ENCODE measurements around the gene NPIPA3.
"Not testable (repeated sequence)": the region's sequence is repeated elsewhere in the genome, so short reads cannot be mapped to it uniquely, and the experiment has no call there.

NPIPA3 gene

DNA sequence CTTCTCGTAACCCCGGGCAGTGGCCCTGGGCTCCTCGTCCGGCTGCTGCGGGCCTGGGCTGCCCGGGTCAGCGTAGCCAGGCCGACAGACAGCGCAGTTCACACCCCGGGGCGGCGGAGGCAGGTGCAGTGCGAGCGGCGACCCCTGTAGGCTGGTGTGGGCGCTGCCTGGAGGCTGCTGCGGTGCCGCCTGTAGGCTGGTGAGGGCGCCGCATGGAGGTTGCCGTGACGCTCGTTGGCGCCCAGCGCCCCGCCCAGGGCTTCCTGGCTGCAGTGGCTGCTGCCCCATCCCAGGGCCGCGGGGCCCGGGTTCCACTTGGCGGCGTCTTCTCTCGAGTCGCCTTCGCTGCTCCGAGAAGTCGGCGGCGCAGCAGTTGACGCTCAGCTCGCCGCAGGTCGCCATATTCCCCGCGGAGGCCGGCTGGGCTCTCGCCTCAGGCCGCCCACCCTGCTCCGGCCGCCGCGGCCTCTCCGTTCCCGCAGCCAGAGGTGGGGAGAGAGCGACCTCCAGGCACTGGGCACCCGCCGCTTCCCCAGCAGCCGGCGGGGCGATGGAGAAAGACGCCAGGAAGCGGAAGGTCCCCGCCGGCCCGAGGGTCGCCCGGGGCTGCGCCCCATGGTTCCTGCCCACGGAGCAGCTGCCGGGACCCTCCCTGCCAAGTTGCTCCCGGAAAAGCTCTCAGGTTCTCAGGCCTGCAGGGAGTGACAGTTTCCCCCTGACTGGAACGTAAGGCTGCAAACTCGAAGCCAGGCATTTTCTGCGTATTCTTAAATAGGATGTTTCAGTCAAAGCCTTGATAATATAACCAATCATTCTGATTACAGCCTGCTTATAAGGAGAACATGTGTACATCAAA, at the start of gene NPIPA3:
NPIPA3 (plus strand) TSS at position 256 of the 856 bp plus-strand sequence. CDS start 5,533 bp downstream, outside the sequence.
- not testable (repeated sequence) for DNase-seq

DNA sequence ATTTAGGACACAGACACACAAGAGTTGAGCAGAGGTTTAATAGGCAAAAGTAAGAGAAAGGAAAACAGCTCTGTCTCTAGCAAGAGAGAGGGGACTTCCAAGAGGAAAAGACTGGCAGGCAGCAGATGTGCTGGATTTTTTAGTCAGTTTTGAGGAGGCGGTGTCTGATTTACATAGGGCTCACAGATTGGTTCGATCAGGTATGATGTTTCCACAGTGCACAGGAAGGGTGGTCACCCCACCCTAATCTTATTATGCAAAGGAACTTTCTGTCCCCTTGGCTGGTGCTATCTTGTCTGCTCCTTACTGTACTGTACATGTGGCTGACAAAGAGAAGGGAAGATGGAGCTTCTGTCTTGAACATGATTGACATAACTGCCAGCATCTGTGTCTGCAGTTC, 45.1 kb upstream of the NPIPA3 start:
- no peak for DNase-seq

DNA sequence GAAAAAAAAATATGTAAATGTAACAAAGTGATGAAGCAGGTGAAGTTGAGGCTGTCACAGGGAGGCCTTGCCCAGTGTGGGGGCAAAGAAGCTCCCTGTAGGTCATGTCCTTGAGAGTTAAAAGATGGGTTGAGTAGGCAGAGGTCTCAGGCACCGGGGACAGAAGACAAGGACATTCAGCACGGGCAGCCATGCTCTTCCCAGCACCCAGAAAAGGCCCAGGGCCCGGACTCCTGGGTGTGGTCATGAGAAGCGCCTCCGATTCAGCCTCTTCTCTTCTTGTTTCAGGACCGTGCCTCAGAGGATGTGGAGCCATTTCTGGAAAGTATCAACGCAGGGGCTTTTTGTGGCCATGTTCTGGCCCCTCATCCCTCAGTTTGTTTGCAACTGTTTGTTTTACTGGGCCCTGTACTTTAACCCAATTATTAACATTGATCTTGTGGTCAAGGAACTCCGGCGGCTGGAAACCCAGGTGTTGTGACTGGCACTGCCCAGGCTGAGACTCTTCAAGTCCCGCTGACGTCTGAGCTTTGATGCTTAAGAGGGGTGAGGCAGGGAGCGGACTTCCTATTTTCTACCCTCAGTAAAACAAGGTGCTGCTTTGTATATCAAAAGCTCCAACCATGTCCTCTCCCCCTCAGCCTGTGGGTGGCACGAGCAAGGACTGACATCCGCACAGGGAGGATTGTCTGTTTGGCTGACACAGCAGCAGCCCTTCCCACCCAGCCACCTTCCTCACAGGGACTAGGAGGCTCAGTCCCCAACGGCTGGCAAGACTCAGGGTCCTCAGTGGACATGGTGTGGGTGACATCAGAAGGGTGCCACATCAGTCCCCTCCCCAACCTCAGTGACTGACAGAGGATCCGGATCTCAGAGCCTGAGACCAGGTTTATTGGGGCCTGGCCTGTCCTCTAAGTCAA, 35.6 kb upstream of the NPIPA3 start:
- no peak for DNase-seq

DNA sequence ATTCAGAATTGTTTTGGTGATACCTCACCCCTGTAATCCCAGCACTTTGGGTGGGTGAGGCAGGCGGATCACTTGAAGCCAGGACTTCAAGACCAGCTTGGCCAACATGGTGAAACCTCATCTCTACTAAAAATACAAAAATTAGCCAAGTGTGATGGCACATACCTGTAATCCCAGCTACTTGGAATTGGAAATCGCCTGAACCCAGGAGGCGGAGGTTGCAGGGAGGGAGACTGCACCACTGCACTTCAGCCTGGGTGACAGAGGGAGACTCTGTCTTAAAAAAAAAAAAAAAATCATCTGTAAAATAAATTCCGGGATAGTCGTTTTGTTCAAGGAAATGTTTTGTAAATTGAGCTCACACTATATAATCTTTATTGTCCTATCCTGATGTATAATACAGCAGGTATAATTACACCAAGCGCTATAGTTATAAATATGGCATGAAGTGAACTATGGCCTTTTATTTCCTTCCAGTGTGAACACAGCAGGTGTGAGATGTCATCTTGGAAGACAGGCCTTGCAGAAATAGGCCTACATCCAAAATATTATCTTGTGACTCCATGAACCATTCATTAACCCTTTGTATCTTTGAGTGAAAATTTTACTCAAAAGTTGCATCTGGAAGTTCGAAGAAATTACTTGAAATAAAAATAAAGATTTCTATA, 34.5 kb upstream of the NPIPA3 start:
- DNase-seq: no peak

DNA sequence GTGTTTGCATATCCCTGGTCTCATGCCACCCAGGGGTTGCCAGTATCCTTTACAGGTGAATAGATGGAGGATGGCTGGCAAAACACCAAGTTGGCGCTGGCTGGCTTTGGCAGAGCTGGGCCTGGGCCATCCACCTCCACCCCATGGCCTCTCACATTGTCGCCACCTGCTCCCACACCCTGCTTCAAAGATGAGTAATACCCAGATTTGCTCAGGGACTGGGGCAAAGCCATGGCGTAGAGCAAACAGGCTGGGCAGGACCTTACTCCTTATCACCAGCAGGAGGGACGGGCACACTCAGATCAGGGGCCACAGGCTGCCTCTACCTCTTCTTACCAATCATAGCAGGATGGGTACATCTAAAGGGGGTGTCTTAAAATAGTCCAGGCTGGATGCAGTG, 33.4 kb upstream of the NPIPA3 start:
- no peak for DNase-seq

DNA sequence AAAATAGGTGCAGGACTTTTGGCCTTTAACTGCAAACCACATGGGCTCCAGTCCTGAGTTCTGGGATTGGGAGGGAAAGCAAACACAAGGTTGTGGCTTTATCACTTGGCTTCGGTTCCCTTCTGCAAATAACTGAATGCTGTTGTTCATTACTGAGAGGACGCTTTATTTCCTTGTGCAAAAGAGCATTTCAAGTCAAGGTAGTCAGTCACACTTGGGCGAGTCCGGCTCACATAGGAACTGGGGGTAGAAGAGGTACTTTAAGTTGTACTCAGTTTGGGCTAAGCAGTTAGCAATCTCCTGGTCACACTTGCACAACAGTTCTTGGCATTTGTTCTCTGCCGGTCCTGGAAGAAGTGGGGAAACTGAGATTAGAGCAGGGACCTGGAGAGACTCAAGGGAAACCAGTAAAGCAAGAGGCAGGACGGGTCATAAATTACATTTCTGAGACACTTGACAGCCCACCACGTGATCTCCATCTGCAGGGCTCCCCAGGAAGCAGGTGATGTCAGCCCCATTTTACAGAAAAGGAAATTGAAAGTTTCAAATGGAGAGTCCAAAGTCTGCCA, 30.7 kb upstream of the NPIPA3 start:
- no peak for DNase-seq

DNA sequence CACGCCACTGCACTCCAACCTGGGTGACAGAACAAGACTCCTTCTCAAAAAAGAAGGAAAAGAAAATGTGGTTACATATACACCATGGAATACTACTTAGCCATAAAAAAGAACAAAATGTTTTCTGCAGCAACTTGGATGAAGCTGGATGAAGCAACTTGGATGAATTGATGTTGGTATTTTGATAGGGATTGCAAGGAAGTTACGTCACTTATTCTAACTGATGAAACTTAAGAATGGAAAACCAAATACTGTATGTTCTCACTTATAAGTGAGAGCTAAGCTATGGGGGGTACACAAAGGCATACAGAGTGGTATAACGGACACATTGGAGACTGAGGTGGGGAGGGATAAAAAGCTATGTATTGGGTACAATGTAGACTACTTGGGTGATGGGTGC, 26.6 kb upstream of the NPIPA3 start:
- DNase-seq: no peak

DNA sequence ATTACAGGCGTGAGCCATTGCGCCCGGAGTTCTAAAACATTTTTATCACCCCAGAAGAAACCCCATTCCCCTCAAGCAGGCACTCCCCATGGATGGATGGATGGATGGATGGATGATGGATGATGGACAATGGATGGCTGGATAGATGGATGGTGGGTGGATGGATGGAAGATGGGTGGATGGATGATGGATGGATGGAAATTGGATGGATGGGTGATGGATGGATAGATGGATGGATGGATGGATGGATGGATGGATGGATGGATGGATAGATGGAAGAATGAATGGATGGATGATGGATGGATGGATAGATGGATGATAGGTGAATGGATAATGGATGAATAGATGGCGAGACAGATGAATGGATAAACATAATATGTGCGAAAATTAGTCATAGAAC, 25.6 kb upstream of the NPIPA3 start:
- no peak for DNase-seq

DNA sequence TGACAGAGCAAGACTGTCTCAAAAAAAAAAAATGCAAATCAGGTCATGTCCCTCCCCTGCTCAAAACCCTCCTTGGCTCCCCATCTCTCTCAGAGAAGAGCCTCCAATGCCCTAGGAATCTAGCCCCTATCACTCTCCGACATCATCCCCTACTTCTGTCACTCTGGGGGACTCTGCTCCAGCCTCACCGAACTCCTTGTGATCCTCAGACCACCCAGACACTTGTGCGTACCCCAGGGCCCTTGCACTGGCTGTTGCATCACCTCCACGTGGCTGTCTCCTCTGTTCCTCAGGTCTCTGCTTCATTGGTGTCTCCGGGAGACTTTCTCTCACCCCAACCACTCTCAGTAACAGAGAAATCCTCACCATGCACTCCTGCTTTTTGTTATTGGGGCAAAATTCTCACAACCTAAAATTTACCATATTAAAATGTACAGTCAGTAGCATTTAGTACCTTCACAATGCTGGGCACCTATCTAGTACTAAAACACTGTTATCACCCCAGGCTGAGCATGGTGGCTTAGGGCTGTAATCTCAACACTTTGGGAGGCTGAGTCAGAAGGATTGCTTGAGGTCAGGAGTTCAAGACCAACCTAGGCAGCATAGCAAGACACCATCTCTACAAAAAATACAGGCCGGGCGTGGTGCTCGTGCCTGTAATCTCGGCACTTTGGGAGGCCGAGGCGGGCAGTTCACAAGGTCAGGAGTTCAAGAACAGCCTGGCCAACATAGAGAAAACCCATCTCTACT, 24.3 kb upstream of the NPIPA3 start:
- no peak for DNase-seq

DNA sequence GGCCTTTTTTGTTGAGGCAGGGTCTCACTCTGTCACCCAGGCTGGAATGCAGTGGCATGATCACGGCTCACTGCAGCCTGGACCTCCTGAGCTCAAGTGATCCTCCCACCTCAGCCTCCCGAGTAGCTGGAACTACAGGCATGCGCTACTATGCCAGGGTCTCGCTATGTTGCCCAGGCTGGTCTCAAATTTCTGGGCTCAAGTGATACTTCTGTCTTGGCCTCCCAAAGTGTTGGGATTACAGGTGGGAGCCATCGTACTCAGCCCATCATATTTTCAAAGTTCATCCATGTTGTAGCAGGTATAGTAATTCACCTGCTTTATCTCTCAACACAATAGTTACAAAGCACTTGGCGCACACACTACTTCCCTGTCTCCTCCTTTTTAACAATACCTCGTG, 22.8 kb upstream of the NPIPA3 start:
- not testable (repeated sequence) for DNase-seq

DNA sequence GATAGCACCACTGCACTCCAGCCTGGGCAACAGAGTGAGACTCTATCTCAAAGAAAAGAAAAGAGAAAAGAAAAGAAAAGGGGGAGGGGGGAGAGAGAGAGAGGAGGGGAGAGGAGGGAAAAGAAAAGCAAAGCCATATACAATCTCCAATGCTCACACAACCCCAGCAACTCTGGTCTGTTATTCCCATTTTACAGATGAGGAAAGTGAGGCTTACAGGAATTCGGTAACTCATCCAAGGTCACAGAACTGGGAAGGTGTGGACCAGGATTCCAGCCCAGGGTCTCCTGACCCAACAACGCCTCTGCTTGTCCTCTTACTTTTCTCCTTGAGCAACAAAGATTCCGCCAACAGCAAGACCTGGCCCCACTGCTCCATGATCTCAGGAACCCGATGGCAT, 22.1 kb upstream of the NPIPA3 start:
- no peak for DNase-seq

DNA sequence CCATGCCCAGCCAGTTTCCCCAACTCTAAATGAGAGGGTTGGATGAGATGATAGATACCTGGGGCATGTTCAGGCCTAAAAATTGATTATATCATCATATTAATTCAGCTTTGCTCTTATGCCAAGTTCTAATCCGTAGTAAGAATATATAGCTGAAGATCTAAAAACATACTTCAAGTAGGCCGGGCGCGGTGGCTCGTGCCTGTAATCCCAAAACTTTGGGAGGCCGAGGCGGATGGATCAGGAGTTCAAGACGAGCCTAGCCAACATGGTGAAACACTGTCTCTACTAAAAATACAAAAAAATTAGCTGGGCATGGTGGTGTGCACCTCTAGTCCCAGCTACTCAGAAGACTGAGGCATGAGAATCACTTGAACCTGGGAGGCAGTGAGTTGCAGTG, 21.1 kb upstream of the NPIPA3 start:
- no peak for DNase-seq

DNA sequence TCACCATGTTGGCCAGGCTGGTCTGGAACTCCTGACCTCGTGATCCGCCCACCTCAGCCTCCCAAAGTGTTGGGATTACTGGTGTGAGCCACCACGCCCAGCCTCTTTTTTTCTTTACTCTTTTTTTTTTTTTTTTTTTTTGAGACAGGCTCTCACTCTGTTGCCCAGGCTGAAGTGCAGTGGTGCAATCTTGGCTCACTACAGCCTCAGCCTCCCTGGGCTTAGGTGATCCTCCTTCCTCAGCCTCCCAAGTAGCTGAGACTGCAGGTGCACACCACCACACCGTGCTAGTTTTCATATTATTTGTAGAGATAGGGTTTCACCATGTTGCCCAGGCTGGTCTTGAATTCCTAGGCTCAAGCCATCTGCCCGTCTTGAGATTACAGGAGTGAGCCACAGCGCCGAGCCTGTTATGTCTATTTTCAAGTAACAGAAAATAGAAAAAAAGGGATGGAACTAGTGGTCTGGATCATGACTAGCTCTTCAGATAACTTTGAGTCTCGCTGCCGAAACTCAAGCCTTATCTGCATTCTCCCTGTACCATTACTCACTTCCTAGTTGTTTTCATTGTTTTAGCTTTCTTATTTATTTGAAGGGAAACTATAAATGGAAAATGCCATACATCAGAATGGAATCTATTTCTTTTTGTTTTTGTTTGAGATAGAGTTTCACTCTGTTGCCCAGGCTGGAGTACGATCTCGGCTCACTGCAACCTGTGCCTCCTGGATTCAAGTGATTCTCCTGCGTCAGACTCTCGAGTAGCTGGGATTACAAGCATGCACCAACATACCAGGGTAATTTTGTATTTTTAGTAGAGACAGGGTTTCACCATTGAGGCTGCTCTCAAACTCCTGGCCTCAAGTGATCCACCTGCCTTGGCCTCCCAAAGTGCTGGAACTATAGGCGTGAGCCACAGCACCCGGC, 17.1 kb upstream of the NPIPA3 start:
- not testable (repeated sequence) for DNase-seq

DNA sequence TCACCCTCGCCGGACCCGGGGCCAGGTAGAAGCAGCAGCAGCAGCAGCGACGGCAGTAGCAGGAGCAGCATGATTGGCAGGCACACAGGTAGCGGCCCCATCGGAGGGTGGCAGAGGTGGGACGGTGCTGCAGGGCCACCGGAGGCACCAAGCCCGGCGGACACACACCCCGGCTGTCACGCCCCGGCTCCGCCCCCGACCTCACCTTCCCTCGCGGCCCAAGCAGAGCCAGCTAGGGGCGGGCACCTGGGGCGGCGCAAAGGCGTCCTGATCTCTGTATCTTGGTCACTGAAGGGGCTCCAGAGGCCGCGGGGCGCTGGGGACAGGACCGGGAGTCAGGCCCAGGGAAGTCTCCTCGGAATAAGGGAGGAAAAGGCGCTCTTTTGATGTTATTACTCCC, 9.1 kb upstream of the NPIPA3 start, which contains the start of gene PLA2G10:
PLA2G10 (minus strand) TSS at position 180 of the 400 bp plus-strand sequence; CDS start at position 101, 79 bp downstream.
- not testable (repeated sequence) for DNase-seq

DNA sequence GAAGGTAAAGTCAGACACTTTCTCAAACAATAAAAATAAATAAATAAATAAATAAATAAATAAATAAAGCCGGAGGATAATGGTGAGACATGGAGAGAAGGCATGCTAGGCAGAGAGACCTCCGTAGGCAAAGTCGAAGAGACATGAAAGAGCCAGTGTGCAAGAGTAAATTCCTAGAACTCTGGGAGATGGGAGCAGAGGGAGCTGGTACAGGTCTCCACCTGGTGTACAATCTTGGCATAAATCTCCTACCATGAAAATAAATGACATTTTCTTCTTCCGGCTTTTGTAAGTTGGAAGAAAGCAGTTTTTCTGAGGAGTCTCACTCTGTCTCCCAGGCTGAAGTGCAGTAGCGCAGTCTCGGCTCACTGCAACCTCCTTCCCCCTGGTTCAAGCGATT, 1.4 kb upstream of the NPIPA3 start:
- not testable (repeated sequence) for DNase-seq

DNA sequence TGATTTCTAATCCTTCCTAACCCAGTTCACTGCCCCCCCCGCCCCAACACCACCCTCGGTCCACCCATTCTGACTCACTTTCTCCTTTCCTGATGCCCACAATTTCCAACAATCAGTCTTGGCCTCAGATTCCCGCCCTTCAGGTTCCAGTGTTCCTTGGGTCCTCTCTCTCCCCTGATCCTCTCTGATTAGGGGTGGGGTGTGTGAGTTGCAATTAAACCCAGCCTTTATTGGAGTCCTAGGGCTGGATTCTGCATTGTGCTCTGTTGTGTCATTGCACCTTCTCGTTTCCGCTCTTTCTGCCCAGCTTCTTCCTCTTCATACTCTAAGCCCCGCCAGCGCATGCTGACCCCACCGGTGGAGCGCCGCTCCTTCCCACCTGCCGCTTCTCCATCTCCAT, 539 bp upstream of the NPIPA3 start:
- DNase-seq: not testable (repeated sequence)

DNA sequence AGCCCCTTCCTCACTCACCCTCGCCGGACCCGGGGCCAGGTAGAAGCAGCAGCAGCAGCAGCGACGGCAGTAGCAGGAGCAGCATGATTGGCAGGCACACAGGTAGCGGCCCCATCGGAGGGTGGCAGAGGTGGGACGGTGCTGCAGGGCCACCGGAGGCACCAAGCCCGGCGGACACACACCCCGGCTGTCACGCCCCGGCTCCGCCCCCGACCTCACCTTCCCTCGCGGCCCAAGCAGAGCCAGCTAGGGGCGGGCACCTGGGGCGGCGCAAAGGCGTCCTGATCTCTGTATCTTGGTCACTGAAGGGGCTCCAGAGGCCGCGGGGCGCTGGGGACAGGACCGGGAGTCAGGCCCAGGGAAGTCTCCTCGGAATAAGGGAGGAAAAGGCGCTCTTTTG, 30.0 kb downstream of the NPIPA3 start:
- not testable (repeated sequence) for DNase-seq

DNA sequence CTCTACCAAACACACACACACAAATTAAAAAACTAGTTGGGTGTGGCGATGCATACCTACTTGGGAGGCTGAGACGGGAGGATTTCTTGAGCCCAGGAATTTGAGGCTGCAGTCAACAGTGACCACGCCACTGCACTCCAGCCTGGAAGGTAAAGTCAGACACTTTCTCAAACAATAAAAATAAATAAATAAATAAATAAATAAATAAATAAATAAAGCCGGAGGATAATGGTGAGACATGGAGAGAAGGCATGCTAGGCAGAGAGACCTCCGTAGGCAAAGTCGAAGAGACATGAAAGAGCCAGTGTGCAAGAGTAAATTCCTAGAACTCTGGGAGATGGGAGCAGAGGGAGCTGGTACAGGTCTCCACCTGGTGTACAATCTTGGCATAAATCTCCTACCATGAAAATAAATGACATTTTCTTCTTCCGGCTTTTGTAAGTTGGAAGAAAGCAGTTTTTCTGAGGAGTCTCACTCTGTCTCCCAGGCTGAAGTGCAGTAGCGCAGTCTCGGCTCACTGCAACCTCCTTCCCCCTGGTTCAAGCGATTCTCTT, 37.7 kb downstream of the NPIPA3 start:
- not testable (repeated sequence) for DNase-seq

DNA sequence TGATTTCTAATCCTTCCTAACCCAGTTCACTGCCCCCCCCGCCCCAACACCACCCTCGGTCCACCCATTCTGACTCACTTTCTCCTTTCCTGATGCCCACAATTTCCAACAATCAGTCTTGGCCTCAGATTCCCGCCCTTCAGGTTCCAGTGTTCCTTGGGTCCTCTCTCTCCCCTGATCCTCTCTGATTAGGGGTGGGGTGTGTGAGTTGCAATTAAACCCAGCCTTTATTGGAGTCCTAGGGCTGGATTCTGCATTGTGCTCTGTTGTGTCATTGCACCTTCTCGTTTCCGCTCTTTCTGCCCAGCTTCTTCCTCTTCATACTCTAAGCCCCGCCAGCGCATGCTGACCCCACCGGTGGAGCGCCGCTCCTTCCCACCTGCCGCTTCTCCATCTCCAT, 38.6 kb downstream of the NPIPA3 start:
- DNase-seq: not testable (repeated sequence)

All from stimulated activated CD4-positive, alpha-beta T cell treated with anti-CD3 and anti-CD28 coated beads, Interleukin-2, amount 100 ng/mL, for 48 hours (primary cell).